ENCODE measurements around the gene CCDC188. TPM values are rescaled to one million over a fixed set of nuclear protein-coding genes. Genes with fewer than 3 reads are reported as not detected.

Gene CCDC188
- total and polyA plus RNA-seq, 7 experiments from 2014 or later, result not detected

DNA sequence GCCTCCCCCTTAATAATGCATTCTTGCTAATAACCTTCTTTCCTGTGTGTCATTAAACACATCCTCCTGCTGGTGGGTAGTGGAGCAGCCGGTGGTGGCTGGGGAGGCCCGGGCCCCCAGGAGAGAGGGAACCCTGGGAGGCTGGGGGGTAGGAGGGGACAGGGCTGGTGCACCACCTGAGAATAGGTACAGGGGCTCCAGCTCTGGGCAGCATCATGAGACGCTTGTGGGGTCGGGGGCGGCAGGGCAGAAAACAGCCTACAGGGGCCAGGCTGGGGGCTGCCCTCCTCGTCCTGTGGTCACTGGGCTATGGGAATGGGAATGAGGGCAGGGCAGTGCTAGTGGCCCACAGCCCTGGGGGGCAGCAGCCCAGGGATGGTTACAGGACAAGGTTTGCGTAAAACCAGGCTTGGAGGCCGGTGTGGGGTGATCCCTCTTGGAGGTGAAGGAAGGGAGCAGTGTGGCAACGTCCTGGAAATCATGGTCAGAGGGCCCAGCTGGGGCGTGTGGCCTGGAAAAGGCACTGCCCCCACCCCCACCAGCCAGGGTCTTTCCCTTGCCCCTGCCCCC lies 18.5 kb upstream of the CCDC188 start:
- no peaks in the 10 kb centered on the region for H3K27me3 ChIP-seq (ENCODE audit: control insufficient read depth in 2 of 2, insufficient read depth in 2 of 2, low read length in 2 of 2)
- no peak overlapping the region for H3K27ac Mint-ChIP-seq
- no peaks in the 10 kb centered on the region for H3K9me3 ChIP-seq (ENCODE audit: control insufficient read depth in 2 of 3, low read length in 3 of 3)
- peaks cover 0 to 1% (median 0%) of the 10 kb centered on the region in 11 donors for H3K9me3 Mint-ChIP-seq
- peaks cover 0 to 2% (median 0%) of the 10 kb centered on the region in 7 donors for H3K4me1 Mint-ChIP-seq
- no peaks in the 10 kb centered on the region for H3K27me3 Mint-ChIP-seq
- H3K27ac ChIP-seq (ENCODE audit: low read depth, low read length), result no peak overlapping the region
- ATAC-seq (no peak), DNase-seq (no peak)
- intact Hi-C loops (cut with micrococcal nuclease), result no loop called here
- H3K4me3 ChIP-seq (ENCODE audit: low read length), result no peak overlapping the region
- peaks cover 0 to under 1% (median 0%) of the 10 kb centered on the region in 5 donors for H3K36me3 Mint-ChIP-seq
- H3K36me3 ChIP-seq (ENCODE audit: control insufficient read depth in 2 of 3, insufficient read depth in 3 of 3, low read length in 3 of 3), result no peaks in the 10 kb centered on the region
- ChIA-PET POLR2A (no interaction called here), CTCF (no interaction called here)
- no peak overlapping the region for H3K4me3 Mint-ChIP-seq
- H3K4me1 ChIP-seq (ENCODE audit: control insufficient read depth in 2 of 2, insufficient read depth in 2 of 2, low read length in 2 of 2), result no peaks in the 10 kb centered on the region

DNA sequence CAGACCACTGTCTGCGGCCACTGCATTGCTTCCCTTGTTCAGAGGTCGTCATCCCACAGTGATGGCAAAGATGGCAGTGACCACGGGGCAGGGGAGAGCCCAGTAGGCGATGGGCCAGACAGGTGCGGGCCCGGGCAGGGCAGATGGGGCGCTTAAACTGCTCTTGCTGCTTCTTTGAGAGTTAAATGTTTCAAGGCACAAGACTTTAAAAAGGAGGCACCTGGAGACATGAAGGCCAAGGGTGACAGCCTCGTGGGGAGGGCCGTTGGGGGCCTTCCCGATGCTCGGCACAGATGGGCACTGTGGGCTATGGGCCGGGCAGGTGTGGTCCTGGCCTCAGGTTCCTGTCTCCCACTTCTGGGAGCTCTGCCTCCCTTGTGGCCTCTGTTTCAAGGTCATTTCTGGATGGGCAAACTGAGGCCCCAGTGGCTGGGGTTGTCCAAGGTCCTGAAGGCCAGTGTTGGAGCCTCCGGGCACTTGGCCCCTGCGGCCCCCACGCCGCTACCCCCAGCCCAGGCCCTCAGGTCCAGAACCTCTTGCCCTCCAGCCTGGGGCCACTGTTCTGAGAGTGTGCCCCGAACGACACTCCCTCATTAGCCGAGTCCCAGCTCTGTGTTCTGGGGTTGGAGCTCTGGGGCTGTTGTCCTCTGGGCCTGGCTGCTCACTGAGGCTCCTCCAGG lies 16.9 kb upstream of the CCDC188 start:
- Histone ChIP-seq H3K27ac (ENCODE audit: low read depth, low read length) (no peak overlapping the region), H3K9me3 (ENCODE audit: control insufficient read depth in 2 of 3, low read length in 3 of 3) (no peaks in the 10 kb centered on the region), H3K36me3 (ENCODE audit: control insufficient read depth in 2 of 3, insufficient read depth in 3 of 3, low read length in 3 of 3) (no peaks in the 10 kb centered on the region), H3K4me3 (ENCODE audit: low read length) (no peak overlapping the region), H3K4me1 (ENCODE audit: control insufficient read depth in 2 of 2, insufficient read depth in 2 of 2, low read length in 2 of 2) (no peaks in the 10 kb centered on the region), H3K27me3 (ENCODE audit: control insufficient read depth in 2 of 2, insufficient read depth in 2 of 2, low read length in 2 of 2) (no peaks in the 10 kb centered on the region)
- H3K4me3 Mint-ChIP-seq, result no peak overlapping the region
- ChIA-PET POLR2A (no interaction called here), CTCF (no interaction called here)
- intact Hi-C loops (cut with micrococcal nuclease), result no loop called here
- no peak overlapping the region for H3K27ac Mint-ChIP-seq
- peaks cover 0 to 3% (median 0%) of the 10 kb centered on the region in 5 donors for H3K36me3 Mint-ChIP-seq
- no peak for ATAC-seq
- peaks cover 0 to 2% (median 0%) of the 10 kb centered on the region in 7 donors for H3K4me1 Mint-ChIP-seq
- DNase-seq, result no peak
- peaks cover 0 to 5% (median 0%) of the 10 kb centered on the region in 11 donors for H3K9me3 Mint-ChIP-seq
- H3K27me3 Mint-ChIP-seq, result no peaks in the 10 kb centered on the region

DNA sequence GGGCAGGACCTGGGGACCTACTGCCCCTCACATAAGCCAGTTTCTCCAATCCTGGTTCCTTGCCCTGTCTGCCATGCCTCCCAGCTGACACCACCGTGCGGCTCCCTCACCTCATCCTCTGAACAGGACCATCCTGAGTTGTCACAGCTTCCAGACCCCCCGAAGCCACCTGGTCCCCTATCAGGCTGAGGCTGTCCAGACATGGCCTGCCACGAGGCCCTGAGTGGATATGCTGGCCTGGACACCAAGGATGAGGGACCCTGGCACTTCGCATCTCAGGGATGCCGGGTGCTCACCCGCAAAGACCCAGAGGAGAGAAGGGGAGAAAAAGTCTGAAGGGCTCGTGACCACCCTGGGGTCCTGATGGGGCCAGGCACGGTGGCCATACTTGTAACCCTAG lies 15.8 kb upstream of the CCDC188 start:
- Mint-ChIP-seq H3K4me3 (no peak overlapping the region), H3K27ac (no peak overlapping the region), H3K9me3 (peaks cover 0 to 5% (median 0%) of the 10 kb centered on the region in 11 donors), H3K27me3 (no peaks in the 10 kb centered on the region), H3K4me1 (peaks cover 0 to 2% (median 0%) of the 10 kb centered on the region in 7 donors), H3K36me3 (peaks cover 0 to 3% (median 0%) of the 10 kb centered on the region in 5 donors)
- no peaks in the 10 kb centered on the region for H3K36me3 ChIP-seq (ENCODE audit: control insufficient read depth in 2 of 3, insufficient read depth in 3 of 3, low read length in 3 of 3)
- POLR2A ChIA-PET, result no interaction called here
- H3K9me3 ChIP-seq (ENCODE audit: control insufficient read depth in 2 of 3, low read length in 3 of 3), result peaks cover 0 to 4% (median 0%) of the 10 kb centered on the region in 3 experiments
- CTCF ChIA-PET, result no interaction called here
- DNase-seq (no peak), ATAC-seq (no peak)
- H3K27ac ChIP-seq (ENCODE audit: low read depth, low read length), result no peak overlapping the region
- no peaks in the 10 kb centered on the region for H3K27me3 ChIP-seq (ENCODE audit: control insufficient read depth in 2 of 2, insufficient read depth in 2 of 2, low read length in 2 of 2)
- no peaks in the 10 kb centered on the region for H3K4me1 ChIP-seq (ENCODE audit: control insufficient read depth in 2 of 2, insufficient read depth in 2 of 2, low read length in 2 of 2)
- H3K4me3 ChIP-seq (ENCODE audit: low read length), result no peak overlapping the region
- intact Hi-C loops (cut with micrococcal nuclease), result no loop called here

DNA sequence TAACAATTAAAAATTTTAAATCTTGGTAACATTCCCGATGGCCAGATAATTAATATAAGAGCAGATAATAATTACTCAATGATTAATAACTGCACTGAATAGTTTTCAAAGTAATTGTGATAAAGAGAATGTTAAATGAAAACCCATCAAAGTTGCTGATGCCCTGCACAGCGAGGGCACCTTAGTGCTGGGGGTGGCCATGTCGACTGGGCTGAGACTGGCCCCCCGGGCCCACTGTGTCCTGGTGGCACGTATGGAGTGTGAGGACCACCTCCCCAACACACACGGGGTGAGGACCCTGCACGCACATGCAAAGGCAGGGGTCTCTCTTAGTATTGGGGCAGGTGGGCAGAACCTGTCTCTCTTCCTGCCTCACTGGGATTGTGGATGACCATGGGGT lies 15.1 kb upstream of the CCDC188 start:
- POLR2A ChIA-PET, result no interaction called here
- Histone ChIP-seq H3K27ac (ENCODE audit: low read depth, low read length) (no peak overlapping the region), H3K4me1 (ENCODE audit: control insufficient read depth in 2 of 2, insufficient read depth in 2 of 2, low read length in 2 of 2) (no peaks in the 10 kb centered on the region), H3K27me3 (ENCODE audit: control insufficient read depth in 2 of 2, insufficient read depth in 2 of 2, low read length in 2 of 2) (no peaks in the 10 kb centered on the region), H3K4me3 (ENCODE audit: low read length) (no peak overlapping the region), H3K36me3 (ENCODE audit: control insufficient read depth in 2 of 3, insufficient read depth in 3 of 3, low read length in 3 of 3) (no peaks in the 10 kb centered on the region), H3K9me3 (ENCODE audit: control insufficient read depth in 2 of 3, low read length in 3 of 3) (peaks cover 0 to 6% (median 0%) of the 10 kb centered on the region in 3 experiments)
- CTCF ChIA-PET, result no interaction called here
- peaks cover 0 to 2% (median 0%) of the 10 kb centered on the region in 7 donors for H3K4me1 Mint-ChIP-seq
- H3K27me3 Mint-ChIP-seq, result no peaks in the 10 kb centered on the region
- DNase-seq (no peak), ATAC-seq (no peak)
- H3K4me3 Mint-ChIP-seq, result no peak overlapping the region
- peaks cover 0 to 3% (median 0%) of the 10 kb centered on the region in 5 donors for H3K36me3 Mint-ChIP-seq
- H3K27ac Mint-ChIP-seq, result no peak overlapping the region
- H3K9me3 Mint-ChIP-seq, result peaks cover 0 to 5% (median 0%) of the 10 kb centered on the region in 11 donors
- intact Hi-C loops (cut with micrococcal nuclease), result no loop called here

DNA sequence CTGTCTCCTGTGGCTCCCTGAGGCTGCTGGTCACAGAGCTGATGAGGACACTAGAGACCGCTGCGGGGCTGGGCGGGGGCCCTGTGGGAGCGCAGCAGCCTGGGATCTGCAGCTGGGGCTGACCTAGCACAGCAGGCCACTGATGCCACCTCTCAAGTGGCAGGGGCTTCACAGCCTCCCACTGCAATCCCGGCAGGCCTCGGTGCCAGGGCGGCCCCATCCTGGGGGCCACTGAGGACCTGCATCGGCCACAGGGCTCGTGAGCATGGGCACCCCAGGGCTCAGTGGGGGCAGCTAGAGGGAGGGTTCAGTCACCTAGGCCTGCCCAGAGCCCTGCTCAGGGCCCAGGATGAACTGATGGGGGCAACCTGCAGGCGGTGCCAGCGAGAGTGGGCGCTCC lies 14.6 kb upstream of the CCDC188 start:
- no peak overlapping the region for H3K27ac Mint-ChIP-seq
- intact Hi-C loops (cut with micrococcal nuclease), result no loop called here
- H3K27me3 Mint-ChIP-seq, result no peaks in the 10 kb centered on the region
- Histone ChIP-seq H3K9me3 (ENCODE audit: control insufficient read depth in 2 of 3, low read length in 3 of 3) (peaks cover 0 to 6% (median 0%) of the 10 kb centered on the region in 3 experiments), H3K27me3 (ENCODE audit: control insufficient read depth in 2 of 2, insufficient read depth in 2 of 2, low read length in 2 of 2) (no peaks in the 10 kb centered on the region), H3K4me1 (ENCODE audit: control insufficient read depth in 2 of 2, insufficient read depth in 2 of 2, low read length in 2 of 2) (no peaks in the 10 kb centered on the region), H3K36me3 (ENCODE audit: control insufficient read depth in 2 of 3, insufficient read depth in 3 of 3, low read length in 3 of 3) (no peaks in the 10 kb centered on the region), H3K4me3 (ENCODE audit: low read length) (no peak overlapping the region), H3K27ac (ENCODE audit: low read depth, low read length) (no peak overlapping the region)
- peaks cover 0 to 3% (median 0%) of the 10 kb centered on the region in 5 donors for H3K36me3 Mint-ChIP-seq
- no peak overlapping the region for H3K4me3 Mint-ChIP-seq
- DNase-seq, result no peak
- POLR2A ChIA-PET, result no interaction called here
- ATAC-seq, result no peak
- peaks cover 0 to 5% (median 0%) of the 10 kb centered on the region in 11 donors for H3K9me3 Mint-ChIP-seq
- peaks cover 0 to 1% (median 0%) of the 10 kb centered on the region in 7 donors for H3K4me1 Mint-ChIP-seq
- CTCF ChIA-PET, result no interaction called here

DNA sequence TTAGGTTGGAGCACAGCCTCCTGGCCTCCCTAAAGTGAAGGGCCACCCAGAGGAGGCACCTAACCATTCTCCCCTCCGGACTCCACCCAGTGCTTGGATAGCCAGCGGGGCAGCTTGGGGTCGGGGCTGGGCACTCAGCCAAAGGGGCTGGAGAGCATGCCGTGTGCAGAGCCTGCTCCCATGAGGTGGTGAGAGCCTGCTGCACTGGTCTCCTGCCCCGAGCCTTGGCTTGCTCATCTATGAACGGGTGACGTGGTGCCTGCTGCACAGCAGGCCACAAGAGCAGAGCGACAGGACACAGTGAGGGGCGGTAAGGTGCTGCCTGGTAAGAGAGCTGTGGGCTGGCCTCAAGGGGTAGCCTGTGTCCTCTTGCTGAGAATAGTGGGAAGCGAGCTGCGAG lies 14.0 kb upstream of the CCDC188 start:
- Mint-ChIP-seq H3K4me3 (no peak overlapping the region), H3K36me3 (peaks cover 0 to 3% (median 0%) of the 10 kb centered on the region in 5 donors), H3K27me3 (no peaks in the 10 kb centered on the region), H3K9me3 (peaks cover 0 to 5% (median 0%) of the 10 kb centered on the region in 11 donors), H3K4me1 (no peaks in the 10 kb centered on the region), H3K27ac (no peak overlapping the region)
- H3K4me1 ChIP-seq (ENCODE audit: control insufficient read depth in 2 of 2, insufficient read depth in 2 of 2, low read length in 2 of 2), result no peaks in the 10 kb centered on the region
- ATAC-seq, result no peak
- no peak for DNase-seq
- POLR2A ChIA-PET, result no interaction called here
- H3K9me3 ChIP-seq (ENCODE audit: control insufficient read depth in 2 of 3, low read length in 3 of 3), result peaks cover 0 to 6% (median 0%) of the 10 kb centered on the region in 3 experiments
- no peaks in the 10 kb centered on the region for H3K36me3 ChIP-seq (ENCODE audit: control insufficient read depth in 2 of 3, insufficient read depth in 3 of 3, low read length in 3 of 3)
- no peaks in the 10 kb centered on the region for H3K27me3 ChIP-seq (ENCODE audit: control insufficient read depth in 2 of 2, insufficient read depth in 2 of 2, low read length in 2 of 2)
- intact Hi-C loops (cut with micrococcal nuclease), result no loop called here
- CTCF ChIA-PET, result no interaction called here
- H3K4me3 ChIP-seq (ENCODE audit: low read length), result no peak overlapping the region
- H3K27ac ChIP-seq (ENCODE audit: low read depth, low read length), result no peak overlapping the region

DNA sequence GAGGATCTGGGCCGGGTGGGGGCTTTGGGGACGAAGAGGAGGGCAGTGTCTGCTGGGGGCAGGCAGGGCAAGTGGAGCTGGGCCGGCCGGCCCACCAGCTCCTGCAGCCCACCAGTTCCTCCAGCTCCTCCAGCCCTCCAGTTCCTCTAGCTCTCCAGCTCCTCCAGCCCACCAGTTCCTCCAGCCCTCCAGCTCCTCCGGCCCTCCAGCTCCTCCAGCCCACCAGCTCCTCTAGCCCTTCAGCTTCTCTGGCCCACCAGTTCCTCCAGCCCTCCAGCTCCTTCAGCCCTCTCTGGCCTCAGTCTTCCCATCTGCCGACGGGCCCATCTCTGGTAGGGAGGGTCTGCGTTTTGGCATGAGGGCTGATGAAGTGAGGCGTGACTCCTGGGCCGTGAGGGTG lies 9.2 kb upstream of the CCDC188 start:
- Mint-ChIP-seq H3K27ac (no peak overlapping the region), H3K4me1 (peaks cover 0 to 4% (median 0%) of the 10 kb centered on the region in 7 donors), H3K4me3 (no peak overlapping the region), H3K36me3 (peaks cover 0 to 3% (median 0%) of the 10 kb centered on the region in 5 donors), H3K27me3 (peaks cover 0 to 7% (median 0%) of the 10 kb centered on the region in 5 donors), H3K9me3 (peaks cover 0 to 5% (median 0%) of the 10 kb centered on the region in 11 donors)
- Histone ChIP-seq H3K36me3 (ENCODE audit: control insufficient read depth in 2 of 3, insufficient read depth in 3 of 3, low read length in 3 of 3) (no peaks in the 10 kb centered on the region), H3K4me3 (ENCODE audit: low read length) (no peak overlapping the region), H3K4me1 (ENCODE audit: control insufficient read depth in 2 of 2, insufficient read depth in 2 of 2, low read length in 2 of 2) (no peaks in the 10 kb centered on the region), H3K9me3 (ENCODE audit: control insufficient read depth in 2 of 3, low read length in 3 of 3) (peaks cover 0 to 6% (median 0%) of the 10 kb centered on the region in 3 experiments), H3K27me3 (ENCODE audit: control insufficient read depth in 2 of 2, insufficient read depth in 2 of 2, low read length in 2 of 2) (no peaks in the 10 kb centered on the region), H3K27ac (ENCODE audit: low read depth, low read length) (no peak overlapping the region)
- DNase-seq, result no peak
- intact Hi-C loops (cut with micrococcal nuclease), result no loop called here
- no peak for ATAC-seq
- ChIA-PET POLR2A (no interaction called here), CTCF (no interaction called here)
